Measurements from ENCODE around the gene WIZ. TPM values are rescaled to one million over a fixed set of nuclear protein-coding genes. Genes with fewer than 3 reads are reported as not detected.
A peak's percentile ranks its signal among the peaks of the same experiment; 100 is the strongest.
"Not testable (repeated sequence)": the region's sequence is repeated elsewhere in the genome, so short reads cannot be mapped to it uniquely, and the experiment has no call there.

The WIZ gene
- total RNA-seq, 1 donor from 2014 or later, result 2.4 TPM

DNA sequence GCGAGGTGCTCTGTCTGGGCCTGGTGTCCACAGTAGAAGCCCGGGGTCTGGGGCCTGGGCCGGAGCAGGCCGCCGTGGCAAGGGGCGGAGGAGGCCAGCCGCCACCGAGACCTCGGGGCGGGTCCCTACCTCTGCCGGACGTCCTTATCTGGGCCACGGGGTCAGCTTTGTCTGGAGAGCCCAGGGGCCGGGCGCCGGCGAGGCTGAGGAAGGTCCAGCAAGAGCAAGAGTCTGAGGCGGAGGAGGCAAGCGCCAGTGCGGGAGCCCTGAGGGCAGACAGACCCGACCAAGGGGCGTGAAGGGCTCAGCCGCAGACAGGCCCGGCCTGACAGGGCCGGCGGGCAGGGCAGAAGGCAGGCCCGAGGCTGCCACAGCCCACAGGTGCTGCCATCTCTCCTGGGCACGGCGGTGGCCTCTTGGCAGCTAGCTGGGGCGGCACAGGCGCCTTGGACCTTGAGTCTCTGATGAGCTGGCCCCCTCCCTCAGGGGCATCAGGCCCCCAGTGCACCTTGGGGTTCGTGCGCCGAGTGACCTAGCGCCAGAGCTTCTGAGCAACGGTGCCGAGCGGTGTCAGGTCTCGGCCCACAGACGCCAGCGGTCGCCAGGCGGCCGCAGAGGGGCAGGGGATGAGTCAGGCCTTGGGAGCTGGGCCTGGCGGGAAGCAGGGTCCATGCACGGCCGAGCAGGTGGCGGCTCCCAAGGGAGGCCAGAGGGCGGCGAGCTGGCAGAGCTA is 51.1 kb downstream of the WIZ start:
- Histone ChIP-seq H3K4me3 (ENCODE audit: low read depth, low read length) (no peak overlapping the region), H3K36me3 (ENCODE audit: control insufficient read depth, insufficient read depth, low read length) (peaks cover 50% of the 10 kb centered on the region), H3K27me3 (ENCODE audit: control insufficient read depth, insufficient read depth, low read length) (no peaks in the 10 kb centered on the region)
- TF ChIP-seq, protein P1, sequence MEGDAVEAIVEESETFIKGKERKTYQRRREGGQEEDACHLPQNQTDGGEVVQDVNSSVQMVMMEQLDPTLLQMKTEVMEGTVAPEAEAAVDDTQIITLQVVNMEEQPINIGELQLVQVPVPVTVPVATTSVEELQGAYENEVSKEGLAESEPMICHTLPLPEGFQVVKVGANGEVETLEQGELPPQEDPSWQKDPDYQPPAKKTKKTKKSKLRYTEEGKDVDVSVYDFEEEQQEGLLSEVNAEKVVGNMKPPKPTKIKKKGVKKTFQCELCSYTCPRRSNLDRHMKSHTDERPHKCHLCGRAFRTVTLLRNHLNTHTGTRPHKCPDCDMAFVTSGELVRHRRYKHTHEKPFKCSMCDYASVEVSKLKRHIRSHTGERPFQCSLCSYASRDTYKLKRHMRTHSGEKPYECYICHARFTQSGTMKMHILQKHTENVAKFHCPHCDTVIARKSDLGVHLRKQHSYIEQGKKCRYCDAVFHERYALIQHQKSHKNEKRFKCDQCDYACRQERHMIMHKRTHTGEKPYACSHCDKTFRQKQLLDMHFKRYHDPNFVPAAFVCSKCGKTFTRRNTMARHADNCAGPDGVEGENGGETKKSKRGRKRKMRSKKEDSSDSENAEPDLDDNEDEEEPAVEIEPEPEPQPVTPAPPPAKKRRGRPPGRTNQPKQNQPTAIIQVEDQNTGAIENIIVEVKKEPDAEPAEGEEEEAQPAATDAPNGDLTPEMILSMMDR (IDR thresholded peaks at IDR 0.05; ENCODE audit: insufficient read depth, low read length, severe bottlenecking), result no peak
- DNase-seq (ENCODE audit: low read depth), result no peak
- no peak for FAIRE-seq

DNA sequence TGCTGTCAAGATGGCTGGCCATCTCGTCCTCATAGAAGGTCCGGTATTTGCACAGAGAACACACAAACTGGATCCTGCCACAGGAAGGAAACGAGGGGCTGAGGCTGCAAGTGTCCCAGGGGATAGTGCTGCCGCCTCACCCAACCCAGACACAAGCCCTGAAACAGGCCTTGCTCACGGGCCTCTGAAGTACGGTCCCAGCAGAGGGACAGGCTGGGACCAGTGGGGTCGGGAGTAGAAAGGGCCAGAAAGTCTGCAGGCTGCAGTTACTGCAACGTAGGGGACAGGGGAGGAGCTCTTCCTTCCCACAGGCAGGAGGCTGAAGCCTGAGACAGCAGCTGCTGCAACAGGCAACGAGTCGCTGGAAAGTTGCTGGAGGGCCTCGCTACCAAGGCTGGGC is 52.0 kb downstream of the WIZ start:
- H3K36me3 ChIP-seq (ENCODE audit: control insufficient read depth, insufficient read depth, low read length), result peaks cover 42% of the 10 kb centered on the region
- no peak for DNase-seq (ENCODE audit: low read depth)
- H3K4me3 ChIP-seq (ENCODE audit: low read depth, low read length), result no peak overlapping the region
- no peaks in the 10 kb centered on the region for H3K27me3 ChIP-seq (ENCODE audit: control insufficient read depth, insufficient read depth, low read length)
- TF ChIP-seq, protein P1 (IDR thresholded peaks at IDR 0.05; ENCODE audit: insufficient read depth, low read length, severe bottlenecking), result no peak
- FAIRE-seq, result no peak

DNA sequence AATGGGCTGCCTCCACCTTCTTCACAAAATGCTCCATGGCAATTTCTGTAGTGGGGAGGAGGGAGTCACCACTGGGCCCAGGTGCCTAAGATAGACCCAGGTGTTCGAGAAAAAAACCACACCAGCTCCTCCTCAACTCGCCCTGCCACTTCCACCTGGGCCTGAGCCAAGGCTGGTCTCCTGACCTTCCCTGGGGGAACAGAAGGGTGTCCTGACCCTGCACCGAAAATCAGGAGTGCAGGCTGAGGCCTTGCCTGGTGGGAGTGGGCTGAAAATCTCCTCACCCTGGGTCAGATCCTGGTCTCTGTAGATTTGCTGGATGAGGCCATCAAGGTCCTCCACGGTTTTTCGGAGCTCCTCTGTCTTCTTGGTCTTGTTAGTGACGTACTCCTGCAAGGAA is 52.5 kb downstream of the WIZ start:
- no peak for DNase-seq (ENCODE audit: low read depth)
- no peaks in the 10 kb centered on the region for H3K27me3 ChIP-seq (ENCODE audit: control insufficient read depth, insufficient read depth, low read length)
- FAIRE-seq, result no peak
- H3K4me3 ChIP-seq (ENCODE audit: low read depth, low read length), result no peak overlapping the region
- TF ChIP-seq, protein P1 (IDR thresholded peaks at IDR 0.05; ENCODE audit: insufficient read depth, low read length, severe bottlenecking), result no peak
- peaks cover 37% of the 10 kb centered on the region for H3K36me3 ChIP-seq (ENCODE audit: control insufficient read depth, insufficient read depth, low read length)

DNA sequence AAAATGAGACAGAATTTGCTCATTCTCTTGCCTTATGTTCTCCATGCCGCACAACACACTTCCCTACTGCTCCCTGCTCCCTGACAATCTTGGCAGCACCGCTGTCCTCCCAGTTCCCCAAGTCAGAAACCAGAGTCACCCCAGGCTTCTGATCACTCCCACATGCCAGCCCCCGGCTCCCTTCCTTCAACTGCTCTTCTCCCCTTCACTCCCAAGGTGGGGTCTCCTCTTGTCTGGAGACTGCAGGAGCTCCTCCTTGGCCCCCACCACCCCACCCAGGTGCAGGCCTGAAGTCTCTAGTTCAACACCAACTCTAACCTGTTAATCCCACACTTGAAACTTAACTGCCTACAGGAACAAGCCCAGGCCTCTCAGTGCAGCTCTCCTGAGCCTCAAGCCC is 53.3 kb downstream of the WIZ start:
- TF ChIP-seq, protein P1 (IDR thresholded peaks at IDR 0.05; ENCODE audit: insufficient read depth, low read length, severe bottlenecking), result no peak
- Histone ChIP-seq H3K36me3 (ENCODE audit: control insufficient read depth, insufficient read depth, low read length) (peaks cover 36% of the 10 kb centered on the region), H3K4me3 (ENCODE audit: low read depth, low read length) (no peak overlapping the region), H3K27me3 (ENCODE audit: control insufficient read depth, insufficient read depth, low read length) (no peaks in the 10 kb centered on the region)
- FAIRE-seq (peak; percentile 47), DNase-seq (ENCODE audit: low read depth) (no peak)

DNA sequence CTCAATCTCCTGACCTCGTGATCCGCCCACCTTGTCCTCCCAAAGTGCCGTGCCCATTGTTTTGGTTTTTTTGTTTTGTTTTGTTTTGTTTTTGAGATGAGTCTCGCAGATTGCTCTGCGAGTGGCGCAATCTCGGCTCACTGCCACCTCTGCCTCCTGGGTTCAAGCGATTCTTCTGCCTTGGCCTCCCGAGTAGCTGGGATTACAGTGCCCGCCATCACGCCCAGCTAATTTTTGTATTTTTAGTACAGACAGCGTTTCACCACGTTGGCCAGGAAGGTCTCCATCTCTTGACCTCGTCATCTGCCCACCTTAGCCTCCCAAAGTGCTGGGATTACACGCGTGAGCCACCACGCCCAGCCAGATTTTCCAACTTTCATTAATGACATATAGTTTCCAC is 54.5 kb downstream of the WIZ start:
- FAIRE-seq; H3K27me3 ChIP-seq (ENCODE audit: control insufficient read depth, insufficient read depth, low read length); H3K4me3 ChIP-seq (ENCODE audit: low read depth, low read length); DNase-seq (ENCODE audit: low read depth): not testable (repeated sequence)
- peaks cover 29% of the 10 kb centered on the region for H3K36me3 ChIP-seq (ENCODE audit: control insufficient read depth, insufficient read depth, low read length)

DNA sequence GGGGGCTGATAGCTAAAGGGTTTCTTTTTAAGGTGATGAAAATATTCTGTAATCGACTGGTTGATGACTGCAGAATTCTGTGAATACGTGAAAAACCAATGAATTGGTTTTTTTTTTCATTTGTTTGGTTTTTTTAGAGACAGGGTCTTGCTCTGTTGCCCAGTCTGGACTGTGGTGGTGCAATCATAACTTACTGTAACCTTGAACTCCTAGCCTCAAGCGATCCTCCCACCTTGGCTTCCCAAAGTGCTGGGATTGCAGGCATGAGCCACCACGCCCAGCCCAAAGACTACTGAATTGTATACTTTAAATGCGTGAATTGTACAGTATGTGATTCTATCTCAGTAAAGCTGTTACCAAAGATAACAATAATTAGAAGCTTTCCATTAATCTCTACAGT is 55.3 kb downstream of the WIZ start:
- no peak for DNase-seq (ENCODE audit: low read depth)
- H3K4me3 ChIP-seq (ENCODE audit: low read depth, low read length), result no peak overlapping the region
- H3K27me3 ChIP-seq (ENCODE audit: control insufficient read depth, insufficient read depth, low read length), result no peaks in the 10 kb centered on the region
- TF ChIP-seq, protein P1 (IDR thresholded peaks at IDR 0.05; ENCODE audit: insufficient read depth, low read length, severe bottlenecking), result no peak
- FAIRE-seq, result no peak
- H3K36me3 ChIP-seq (ENCODE audit: control insufficient read depth, insufficient read depth, low read length), result peaks cover 25% of the 10 kb centered on the region

Data from bronchial epithelial cell (primary cell).